RPMI7951 (cell line): ENCODE results near the gene CD7. TPM values are rescaled to one million over a fixed set of nuclear protein-coding genes. Genes with fewer than 3 reads are reported as not detected.

Source experiments
- DNase-seq: peaks from one replicate; pipeline ENCODE4 v3.0.0-alpha.2; 2012; ENCODE audit warnings: low read depth
- total RNA-seq: library from RNA; depleted of rRNA; stranded (reverse); fragments of >200 nt; shearing (Covaris generic); gene quantifications from 2 replicates; pipeline ENCODE4 v1.2.3, GENCODE V29; 2014

The CD7 gene
- total RNA-seq, 1 experiment from 2014 or later: not detected

- DNase-seq: no peak
Observed at GRCh38 chr17:82314727-82315605, 2.4 kb downstream of the CD7 start.

DNA sequence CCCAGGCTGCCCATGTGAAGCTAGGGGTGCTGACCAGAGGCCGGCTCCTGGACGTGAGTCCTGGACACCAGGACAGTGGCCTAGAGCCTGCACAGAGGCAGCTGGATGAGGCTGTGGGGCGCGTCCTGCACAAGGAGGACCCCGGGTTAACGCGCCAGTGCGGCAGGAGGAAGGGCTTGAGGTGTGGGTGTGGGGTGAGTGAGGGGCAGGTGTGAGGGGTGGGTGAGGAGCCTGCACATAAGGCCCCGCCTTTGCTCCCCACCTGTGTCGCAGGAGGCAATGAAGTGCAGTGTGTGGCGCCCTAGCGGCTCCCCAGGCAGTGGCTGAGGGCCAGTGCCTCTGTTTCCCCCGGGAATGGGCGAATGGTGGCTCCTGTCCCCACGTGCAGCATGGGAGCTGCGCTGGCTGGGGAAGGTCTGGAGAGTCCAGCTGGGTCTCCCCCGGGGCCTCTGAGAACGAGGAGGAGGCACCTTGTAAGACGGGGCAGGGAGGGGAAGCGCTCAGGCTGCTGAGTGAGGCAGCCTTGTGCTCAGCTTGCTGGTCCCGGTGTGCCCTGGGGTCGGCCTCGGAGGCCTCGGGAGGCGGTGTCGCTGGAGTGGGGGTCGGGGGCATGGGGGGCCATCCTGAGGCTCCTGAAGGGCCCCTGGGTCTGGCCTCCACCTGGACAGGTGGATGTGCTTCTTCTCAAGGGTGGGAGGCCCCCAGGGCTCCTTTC, 3.2 kb downstream of the CD7 start:
- DNase-seq: no peak

DNA sequence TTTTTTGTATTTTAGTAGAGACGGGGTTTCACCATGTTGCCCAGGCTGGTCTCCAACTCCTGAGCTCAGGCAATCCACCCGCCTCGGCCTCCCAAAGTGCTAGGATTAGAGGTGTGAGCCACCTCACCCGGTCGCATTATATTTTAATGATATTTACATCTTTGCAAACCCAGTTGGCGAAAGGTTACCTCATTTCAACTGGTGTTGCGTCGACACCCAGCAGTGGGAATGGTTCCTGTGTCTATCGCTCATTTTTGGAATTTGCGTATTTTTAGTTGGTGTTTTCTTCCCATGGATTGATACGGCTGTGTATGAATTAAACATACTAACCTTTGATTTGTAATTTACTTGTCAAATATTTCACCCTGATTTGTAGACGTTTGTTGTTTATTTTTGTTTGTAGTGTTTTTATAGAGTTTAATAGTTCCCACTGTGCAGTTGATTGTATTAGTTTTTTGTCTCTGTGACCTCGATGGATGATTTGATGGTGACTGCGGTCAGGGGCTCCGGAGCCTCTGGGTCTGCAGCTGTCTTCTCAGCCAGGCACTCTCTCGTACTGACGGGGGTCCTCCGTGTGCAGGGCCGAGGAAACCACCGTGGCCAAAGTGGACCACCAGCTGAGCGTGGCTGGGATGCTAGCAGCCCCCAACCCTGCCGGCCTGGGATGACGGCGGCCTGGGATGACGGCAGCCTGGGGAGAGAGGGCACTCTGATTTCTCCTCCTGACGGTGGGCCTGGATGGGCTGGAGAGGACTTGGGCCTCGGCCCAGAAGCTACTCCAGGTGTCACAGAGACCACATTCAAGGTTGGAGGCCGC, 4.0 kb downstream of the CD7 start:
- DNase-seq: no peak

DNA sequence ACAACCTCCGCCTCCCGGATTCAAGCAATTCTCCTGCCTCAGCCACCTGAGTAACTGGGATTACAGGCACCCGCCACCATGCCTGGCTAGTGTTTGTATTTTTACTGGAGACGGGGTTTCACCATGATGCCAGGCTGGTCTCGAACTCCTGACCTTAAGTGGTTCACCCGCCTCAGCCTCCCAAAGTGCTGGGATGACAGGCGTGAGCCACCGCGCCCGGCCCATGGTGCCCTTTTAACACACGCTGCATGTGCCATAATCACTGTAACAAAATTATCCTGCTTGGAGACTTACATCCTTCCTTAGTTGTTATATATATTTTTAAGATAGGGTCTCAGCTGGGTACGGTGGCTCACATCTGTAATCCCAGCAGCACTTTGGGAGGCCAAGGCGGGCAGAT, 5.4 kb downstream of the CD7 start:
- no peak for DNase-seq

GRCh38 chr17:82310877-82311276, 6.5 kb downstream of the CD7 start:
- no peak for DNase-seq

DNA sequence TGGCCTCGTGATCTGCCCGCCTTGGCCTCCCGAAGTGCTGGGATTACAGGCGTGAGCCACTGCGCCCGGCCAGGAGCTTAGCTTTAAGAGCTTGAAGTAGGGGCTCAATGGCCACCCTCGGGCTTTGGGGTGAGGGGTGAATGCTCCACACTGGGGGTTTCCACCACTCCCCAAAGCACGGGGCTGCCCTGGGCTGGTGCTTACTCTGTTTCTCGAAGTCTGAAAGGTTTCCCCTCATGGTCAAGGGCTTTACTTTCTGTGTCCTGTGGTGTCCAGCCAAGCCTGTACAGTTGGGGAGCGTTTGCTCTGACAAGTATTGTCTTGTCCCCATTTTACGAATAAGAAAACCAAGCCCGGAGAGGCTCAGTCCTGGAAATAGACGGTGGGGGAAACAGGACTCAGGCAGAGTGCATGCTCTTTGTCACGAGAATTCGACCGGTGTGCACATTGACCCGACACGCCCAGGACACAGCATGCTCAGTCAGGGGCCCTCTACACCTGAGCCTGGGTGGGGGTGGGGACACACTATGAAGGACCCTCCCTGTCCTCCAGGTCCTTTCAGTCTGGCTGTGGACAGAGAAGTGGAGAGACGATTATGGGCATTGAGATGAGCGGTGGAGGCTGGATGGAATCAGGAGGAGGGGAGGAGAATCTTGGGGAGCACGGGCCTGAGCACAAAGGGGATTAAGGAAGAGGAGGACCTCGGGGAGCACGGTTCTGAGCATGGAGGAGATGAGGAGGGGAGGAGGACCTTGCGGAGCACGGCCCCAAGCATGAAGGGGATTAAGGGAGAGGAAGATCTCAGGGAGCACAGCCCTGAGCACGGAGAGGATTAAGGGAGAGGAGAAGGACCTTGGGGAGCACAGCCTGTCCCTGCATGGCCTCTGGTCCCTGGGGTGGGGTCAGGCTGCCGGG, 7.5 kb downstream of the CD7 start:
- no peak for DNase-seq

DNA sequence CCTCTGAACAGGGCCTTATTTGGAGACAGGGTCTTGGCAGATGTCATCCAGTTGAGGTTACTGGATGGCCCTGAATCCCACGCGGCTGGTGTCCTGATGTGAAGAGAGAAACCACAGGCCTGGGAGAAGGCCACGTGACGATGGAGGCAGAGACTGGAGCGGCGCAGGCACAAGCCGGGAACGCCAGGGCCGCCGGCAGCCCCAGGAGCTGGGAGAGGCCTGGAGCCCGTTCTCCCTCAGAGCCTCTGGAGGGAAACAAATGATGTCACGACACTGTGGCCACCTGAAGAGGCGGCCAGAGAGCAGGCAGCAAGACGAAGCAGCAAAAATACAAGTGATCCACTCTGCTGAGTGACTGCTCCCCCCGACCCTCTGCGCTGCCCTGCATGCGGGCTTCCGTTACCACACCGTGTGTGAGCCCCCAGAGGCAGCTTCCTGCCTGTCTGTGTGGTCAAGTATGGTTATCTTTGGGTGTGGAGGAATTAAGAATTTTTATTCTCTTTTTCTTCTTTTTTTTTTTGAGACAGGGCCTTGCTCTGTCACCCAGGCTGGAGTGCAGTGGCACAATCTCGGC, 11.6 kb downstream of the CD7 start:
- DNase-seq: no peak

GRCh38 chr17:82304826-82305726, 12.3 kb downstream of the CD7 start:
- no peak for DNase-seq

DNA sequence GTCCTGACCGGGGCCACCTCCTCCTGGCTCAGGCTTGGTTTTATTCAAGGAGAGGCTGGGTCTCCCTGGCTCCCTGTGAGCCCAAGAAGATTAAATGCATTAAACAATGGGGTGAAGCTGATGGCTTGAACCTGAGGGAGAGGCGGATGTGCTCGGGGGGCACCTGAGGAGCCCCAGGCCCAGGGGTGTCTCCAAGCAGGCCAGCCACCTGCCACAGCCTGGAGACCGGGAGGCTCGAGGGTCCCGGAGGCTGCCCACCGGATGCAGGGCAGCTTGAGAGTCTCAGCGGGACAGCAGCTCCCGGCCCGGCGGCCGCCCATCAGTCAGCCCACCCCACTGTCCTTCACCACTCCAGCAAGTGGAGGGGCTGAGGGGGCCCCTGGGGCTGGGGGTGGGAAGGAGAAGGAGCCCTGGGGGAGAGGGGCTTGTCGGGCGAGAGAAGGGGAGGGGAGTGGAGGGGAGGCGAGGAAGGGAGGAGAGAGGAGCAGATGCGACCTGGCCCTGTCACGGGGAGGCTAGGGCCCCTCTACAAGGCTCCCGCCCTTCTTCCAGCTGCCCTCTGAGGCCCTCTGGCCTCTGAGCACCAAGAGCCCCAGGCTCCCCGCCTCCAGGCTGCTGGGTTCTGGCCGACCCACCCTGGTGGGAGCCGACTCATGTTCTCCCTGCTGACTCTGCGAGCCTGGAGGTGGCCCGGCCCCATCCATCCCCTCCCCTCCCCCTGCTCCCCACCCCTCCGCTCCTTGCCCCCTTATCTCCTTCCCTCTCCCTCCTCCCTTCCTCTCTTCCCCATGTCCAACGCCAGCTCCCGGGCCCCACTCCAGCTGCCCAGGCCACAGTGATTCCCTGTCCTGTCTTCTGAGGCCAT, 13.2 kb downstream of the CD7 start:
- no peak for DNase-seq

GRCh38 chr17:82302991-82303943, 14.1 kb downstream of the CD7 start:
- DNase-seq: no peak

DNA sequence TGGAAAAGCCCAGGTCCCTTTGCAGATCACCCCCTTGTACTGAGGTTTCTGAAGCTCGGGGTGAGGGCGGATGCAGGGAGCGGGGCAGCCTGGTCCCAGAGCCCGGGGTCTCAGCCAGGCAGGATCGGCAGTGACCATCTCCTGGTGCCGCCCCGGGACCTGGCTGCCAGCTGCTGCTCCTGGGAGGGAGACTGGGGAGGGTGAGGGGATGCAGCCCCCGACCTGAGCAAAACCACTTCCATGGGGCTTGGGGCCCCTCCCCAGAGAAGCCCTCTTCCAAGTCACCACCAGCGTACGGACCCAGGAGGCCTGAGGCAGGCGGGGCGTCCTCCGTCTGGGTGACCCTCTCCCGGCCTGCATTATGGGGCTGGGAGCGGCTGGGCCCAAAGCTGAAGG, 14.8 kb downstream of the CD7 start:
- DNase-seq: no peak

GRCh38 chr17:82301916-82302567, 15.4 kb downstream of the CD7 start:
- no peak for DNase-seq

DNA sequence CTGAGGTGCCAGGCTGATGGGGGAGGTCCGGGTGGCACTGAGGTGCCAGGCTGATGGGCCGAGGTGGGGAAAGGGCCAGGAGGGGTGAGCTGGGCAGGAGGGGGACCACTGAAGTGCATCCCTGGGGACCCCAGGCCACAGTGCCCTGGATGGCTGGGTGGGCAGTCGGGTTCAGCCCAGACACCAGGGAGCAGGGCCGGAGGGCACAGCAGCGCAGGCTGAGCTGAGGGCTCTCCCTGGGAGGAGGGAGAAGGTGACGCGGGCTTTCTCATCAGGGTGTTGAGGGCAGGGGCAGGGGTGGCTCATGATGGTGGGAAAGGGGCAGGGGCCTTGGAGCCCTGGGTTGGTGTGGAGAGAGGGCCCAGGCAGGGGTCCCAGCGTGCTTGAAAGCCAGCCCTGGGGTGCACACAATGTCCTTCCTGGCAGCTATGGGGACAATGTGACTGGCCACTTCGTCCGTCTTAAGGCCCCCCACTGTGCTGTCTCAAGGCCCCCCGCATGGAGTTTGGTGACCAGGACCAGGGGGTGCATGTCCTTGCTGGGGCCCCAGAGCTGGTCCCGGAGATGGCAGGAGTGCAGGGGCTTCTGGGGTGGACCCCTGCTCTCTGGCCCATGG, 16.0 kb downstream of the CD7 start:
- DNase-seq: no peak

GRCh38 chr17:82300707-82301270, 16.6 kb downstream of the CD7 start:
- peak; percentile 73 for DNase-seq

DNA sequence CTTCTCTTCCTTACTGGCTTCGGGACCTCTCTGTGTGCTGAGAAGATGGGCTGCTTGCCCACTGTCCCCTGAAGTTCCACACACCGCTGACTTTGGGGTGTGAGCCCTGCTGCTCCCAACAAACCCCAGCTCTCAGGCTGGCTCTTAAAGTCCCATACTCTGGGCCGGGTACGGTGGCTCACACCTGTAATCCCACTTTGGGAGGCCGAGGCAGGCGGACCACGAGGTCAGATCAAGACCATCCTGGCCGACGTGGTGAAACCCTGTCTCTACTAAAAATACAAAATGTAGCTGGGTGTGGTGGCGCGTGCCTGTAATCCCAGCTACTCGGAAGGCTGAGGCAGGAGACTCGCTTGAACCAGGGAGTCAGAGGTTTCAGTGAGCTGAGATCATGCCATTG, 17.2 kb downstream of the CD7 start:
- no peak for DNase-seq

- DNase-seq: no peak
Observed at GRCh38 chr17:82299452-82299851, 18.0 kb downstream of the CD7 start.
